Measurements from ENCODE around the gene ACP6.
A peak's percentile ranks its signal among the peaks of the same experiment; 100 is the strongest.
"Not testable (repeated sequence)": the region's sequence is repeated elsewhere in the genome, so short reads cannot be mapped to it uniquely, and the experiment has no call there.

Gene ACP6

DNA sequence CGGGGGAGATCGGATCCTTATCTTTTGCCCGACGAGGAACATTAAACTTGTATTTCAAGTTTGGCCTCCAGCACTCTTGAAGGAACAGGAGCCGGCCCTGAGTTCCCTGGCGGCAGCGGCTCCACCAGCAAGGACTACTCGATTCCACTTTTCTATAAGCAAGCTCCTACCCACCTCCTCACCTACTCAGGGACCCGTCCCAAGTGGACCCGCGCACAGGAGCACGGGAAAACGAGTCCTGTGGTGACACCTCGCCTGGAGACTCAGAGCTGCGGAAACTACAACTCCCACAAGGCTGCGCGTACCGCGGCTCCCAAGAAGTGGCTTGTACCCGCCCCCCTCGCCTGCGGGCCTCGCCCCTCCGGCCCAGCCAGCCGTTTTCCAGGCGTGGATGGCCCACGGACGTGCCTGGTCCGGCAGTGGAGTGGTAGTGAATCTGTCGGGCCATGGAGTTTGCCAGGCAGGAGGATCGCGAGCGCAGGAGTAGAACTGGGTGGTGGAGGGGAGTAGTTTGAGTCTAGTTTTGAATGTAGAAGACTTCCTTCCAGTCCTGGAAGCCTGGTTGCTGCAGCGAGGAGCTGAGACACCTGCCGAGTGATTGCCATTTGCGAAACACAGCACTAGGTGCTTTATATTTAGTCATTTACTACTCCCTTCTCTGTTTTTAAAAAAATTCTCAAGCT lies at the start of gene ACP6:
TSS of gene ACP6 (minus strand) at position 206 of the 683 bp plus-strand sequence. CDS start 476 bp downstream, outside the sequence.
- peak within 1 kb of the TSS; percentile 96 for H3K4me3 Mint-ChIP-seq
- no peaks in the 10 kb centered on the region for H3K36me3 Mint-ChIP-seq
- H3K4me1 Mint-ChIP-seq, result peaks cover 6% of the 10 kb centered on the region
- ATAC-seq (ENCODE audit: low read depth) (peak; percentile 90), DNase-seq (ENCODE audit: low spot score in 2 of 2) (peak; percentile 66 to 75)
- H3K9me3 Mint-ChIP-seq, result no peaks in the 10 kb centered on the region
- H3K27ac Mint-ChIP-seq, result peak within 1 kb of the TSS; percentile 46
- peaks cover 9% of the 10 kb centered on the region for H3K27me3 Mint-ChIP-seq

- H3K27me3 Mint-ChIP-seq, result peaks cover 19% of the 10 kb centered on the region
- H3K4me3 Mint-ChIP-seq, result no peak overlapping the region
- no peak overlapping the region for H3K27ac Mint-ChIP-seq
- no peak for ATAC-seq (ENCODE audit: low read depth)
- peaks cover 2% of the 10 kb centered on the region for H3K36me3 Mint-ChIP-seq
- DNase-seq (ENCODE audit: low spot score in 2 of 2), result no peak
- peaks cover 9% of the 10 kb centered on the region for H3K9me3 Mint-ChIP-seq
- peaks cover 9% of the 10 kb centered on the region for H3K4me1 Mint-ChIP-seq
These were observed 49.4 kb upstream of the ACP6 start for GRCh38 chr1:147719711-147720225.

GRCh38 chr1:147719029-147719698 lies 48.8 kb upstream of the ACP6 start:
- no peak for ATAC-seq (ENCODE audit: low read depth)
- H3K27me3 Mint-ChIP-seq, result peaks cover 24% of the 10 kb centered on the region
- no peak overlapping the region for H3K27ac Mint-ChIP-seq

GRCh38 chr1:147717706-147718097 lies 47.4 kb upstream of the ACP6 start:
- Mint-ChIP-seq H3K9me3 (peaks cover 9% of the 10 kb centered on the region), H3K27me3 (peaks cover 21% of the 10 kb centered on the region), H3K36me3 (peaks cover 2% of the 10 kb centered on the region), H3K4me3 (no peak overlapping the region), H3K4me1 (peaks cover 9% of the 10 kb centered on the region), H3K27ac (no peak overlapping the region)
- DNase-seq (ENCODE audit: low spot score in 2 of 2), result no peak
- ATAC-seq (ENCODE audit: low read depth), result no peak

More at GRCh38 chr1:147719029-147719698, 48.8 kb upstream of the ACP6 start:
- Mint-ChIP-seq H3K9me3 (peaks cover 9% of the 10 kb centered on the region), H3K4me1 (peaks cover 9% of the 10 kb centered on the region), H3K36me3 (peaks cover 2% of the 10 kb centered on the region), H3K4me3 (no peak overlapping the region)
- no peak for DNase-seq (ENCODE audit: low spot score in 2 of 2)

GRCh38 chr1:147717051-147717705 lies 46.9 kb upstream of the ACP6 start:
- DNase-seq (ENCODE audit: low spot score in 2 of 2) (no peak), ATAC-seq (ENCODE audit: low read depth) (peak; percentile 84)
- Mint-ChIP-seq H3K27ac (peak overlapping the region; percentile 58), H3K36me3 (peaks cover 2% of the 10 kb centered on the region), H3K4me3 (peak overlapping the region; percentile 27), H3K9me3 (peaks cover 9% of the 10 kb centered on the region), H3K4me1 (peaks cover 9% of the 10 kb centered on the region), H3K27me3 (peaks cover 24% of the 10 kb centered on the region)

DNA sequence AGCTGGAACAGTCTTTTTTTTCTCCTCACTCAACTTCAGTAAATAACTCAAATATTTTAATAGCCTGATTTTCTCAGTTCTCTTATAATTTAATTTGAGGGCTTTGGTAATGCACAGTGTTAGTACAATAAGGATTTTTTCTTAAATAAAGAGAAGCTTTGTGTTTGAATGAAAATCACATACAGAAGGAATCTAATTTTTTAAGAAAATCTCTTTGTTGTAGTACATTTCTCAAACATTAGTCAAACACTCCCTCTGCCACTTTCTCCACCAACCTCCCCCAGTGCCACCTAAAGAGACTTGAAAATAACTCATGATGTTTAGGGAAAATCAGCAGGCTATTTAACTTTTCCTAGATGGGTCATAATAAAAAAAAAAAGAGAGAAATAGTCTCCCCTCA lies 42.3 kb upstream of the ACP6 start:
- peaks cover 8% of the 10 kb centered on the region for H3K4me1 Mint-ChIP-seq
- no peak overlapping the region for H3K4me3 Mint-ChIP-seq
- ATAC-seq (ENCODE audit: low read depth) (no peak), DNase-seq (ENCODE audit: low spot score in 2 of 2) (no peak)
- no peak overlapping the region for H3K27ac Mint-ChIP-seq
- no peaks in the 10 kb centered on the region for H3K9me3 Mint-ChIP-seq
- peaks cover 24% of the 10 kb centered on the region for H3K27me3 Mint-ChIP-seq
- H3K36me3 Mint-ChIP-seq, result no peaks in the 10 kb centered on the region

GRCh38 chr1:147700042-147701006 lies 30.0 kb upstream of the ACP6 start:
- Mint-ChIP-seq H3K9me3 (no peaks in the 10 kb centered on the region), H3K4me1 (no peaks in the 10 kb centered on the region), H3K27ac (no peak overlapping the region), H3K36me3 (no peaks in the 10 kb centered on the region), H3K4me3 (no peak overlapping the region), H3K27me3 (peaks cover 9% of the 10 kb centered on the region)
- ATAC-seq (ENCODE audit: low read depth) (peak; percentile 80), DNase-seq (ENCODE audit: low spot score in 2 of 2) (peak; percentile 28)

GRCh38 chr1:147699686-147700041 lies 29.3 kb upstream of the ACP6 start:
- H3K36me3 Mint-ChIP-seq, result no peaks in the 10 kb centered on the region
- DNase-seq (ENCODE audit: low spot score in 2 of 2) (no peak), ATAC-seq (ENCODE audit: low read depth) (no peak)
- H3K4me3 Mint-ChIP-seq, result no peak overlapping the region
- H3K27ac Mint-ChIP-seq, result no peak overlapping the region
- H3K4me1 Mint-ChIP-seq, result no peaks in the 10 kb centered on the region
- peaks cover 9% of the 10 kb centered on the region for H3K27me3 Mint-ChIP-seq
- H3K9me3 Mint-ChIP-seq, result no peaks in the 10 kb centered on the region

DNA sequence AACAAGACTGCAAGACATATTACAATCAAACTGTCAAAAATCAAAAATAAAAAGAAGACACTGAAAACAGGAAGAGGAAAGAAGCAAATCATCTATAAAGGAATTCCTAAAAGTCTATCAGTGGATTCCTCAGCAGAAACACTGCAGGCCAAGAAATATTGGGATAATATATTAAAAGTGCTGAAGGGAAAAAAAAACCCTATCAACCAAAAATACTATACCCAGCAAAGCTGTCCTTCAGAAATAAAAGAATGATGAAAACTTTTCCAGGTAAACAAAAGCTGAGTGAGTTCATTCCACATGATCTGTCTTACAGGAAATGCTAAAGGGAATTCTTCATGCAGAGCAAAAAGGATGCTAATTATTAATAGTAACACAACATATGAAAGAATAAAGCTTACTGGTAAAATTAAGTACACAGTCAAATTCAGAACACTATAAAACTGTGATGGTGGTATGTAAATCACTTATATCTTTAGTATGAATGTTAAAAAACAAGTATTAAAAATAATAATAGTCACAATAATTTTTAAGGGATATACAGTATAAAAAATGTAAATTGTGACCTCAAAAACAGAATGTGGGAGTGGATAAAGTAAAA lies 12.9 kb upstream of the ACP6 start:
- Mint-ChIP-seq H3K4me3 (no peak overlapping the region), H3K36me3 (peaks cover 9% of the 10 kb centered on the region), H3K27me3 (peaks cover 6% of the 10 kb centered on the region), H3K9me3 (peaks cover 16% of the 10 kb centered on the region), H3K4me1 (no peaks in the 10 kb centered on the region), H3K27ac (no peak overlapping the region)
- ATAC-seq (ENCODE audit: low read depth) (no peak), DNase-seq (ENCODE audit: low spot score in 2 of 2) (no peak)

GRCh38 chr1:147680608-147681235 lies 10.4 kb upstream of the ACP6 start:
- H3K4me3 Mint-ChIP-seq; DNase-seq (ENCODE audit: low spot score in 2 of 2); H3K27ac Mint-ChIP-seq; H3K36me3 Mint-ChIP-seq; H3K27me3 Mint-ChIP-seq; ATAC-seq (ENCODE audit: low read depth); H3K4me1 Mint-ChIP-seq: not testable (repeated sequence)
- peaks cover 21% of the 10 kb centered on the region for H3K9me3 Mint-ChIP-seq

GRCh38 chr1:147677681-147678080 lies 7.4 kb upstream of the ACP6 start:
- ATAC-seq (ENCODE audit: low read depth); H3K27ac Mint-ChIP-seq; DNase-seq (ENCODE audit: low spot score in 2 of 2); H3K36me3 Mint-ChIP-seq; H3K4me1 Mint-ChIP-seq; H3K4me3 Mint-ChIP-seq: not testable (repeated sequence)
- peaks cover 11% of the 10 kb centered on the region for H3K27me3 Mint-ChIP-seq
- peaks cover 12% of the 10 kb centered on the region for H3K9me3 Mint-ChIP-seq

DNA sequence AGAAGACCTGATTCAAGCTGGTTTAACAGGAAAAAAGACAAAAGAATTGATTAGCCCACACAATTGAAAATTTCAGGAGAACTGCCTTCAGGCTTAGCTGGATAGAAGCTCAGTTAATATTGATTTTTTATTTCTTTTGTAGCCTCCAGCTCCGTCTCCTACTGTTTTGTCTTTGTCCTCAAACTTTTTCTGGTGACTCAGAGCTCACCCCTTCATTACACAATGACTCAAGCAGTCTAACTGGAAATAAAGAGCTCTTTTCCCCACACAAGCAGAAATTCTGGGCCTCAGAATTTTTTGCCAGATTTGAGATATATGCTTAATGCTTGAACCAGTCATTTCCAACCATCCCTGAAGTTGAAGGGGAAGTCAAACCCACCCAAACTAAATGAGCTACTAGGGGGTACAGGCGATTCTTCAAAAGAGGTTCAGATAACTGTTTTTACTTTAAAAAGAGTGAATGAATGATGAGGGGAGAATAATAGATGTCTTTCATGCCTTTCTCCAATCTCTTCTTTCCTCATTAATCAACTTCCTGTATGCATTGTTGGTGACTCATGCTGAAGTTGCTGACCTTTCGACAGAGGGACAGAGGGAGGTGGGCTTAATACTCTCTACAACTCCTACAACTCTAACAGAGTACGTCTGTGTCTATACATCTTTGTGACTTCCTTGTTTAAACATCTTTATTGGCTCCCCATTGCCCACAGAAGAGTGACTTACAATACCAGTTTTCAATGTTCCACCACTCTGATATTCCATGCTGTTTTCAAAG lies 6.2 kb upstream of the ACP6 start:
- Mint-ChIP-seq H3K9me3 (peaks cover 7% of the 10 kb centered on the region), H3K36me3 (no peaks in the 10 kb centered on the region), H3K27me3 (peaks cover 12% of the 10 kb centered on the region), H3K4me1 (no peaks in the 10 kb centered on the region), H3K27ac (no peak overlapping the region), H3K4me3 (no peak overlapping the region)
- DNase-seq (ENCODE audit: low spot score in 2 of 2) (no peak), ATAC-seq (ENCODE audit: low read depth) (no peak)
